SH-SY5Y (cell line): ENCODE measurements around the gene OR1C1.

Source experiments
- GATA2 ChIP-seq: IDR thresholded peaks from 2 replicates; pipeline ENCODE4 v1.6.1; 2011; ENCODE audit warnings: mild to moderate bottlenecking, low read depth, low read length
- GATA3 ChIP-seq: IDR thresholded peaks from 2 replicates; pipeline ENCODE4 v1.6.1; 2011; ENCODE audit warnings: low read depth, mild to moderate bottlenecking, low read length, moderate library complexity

DNA sequence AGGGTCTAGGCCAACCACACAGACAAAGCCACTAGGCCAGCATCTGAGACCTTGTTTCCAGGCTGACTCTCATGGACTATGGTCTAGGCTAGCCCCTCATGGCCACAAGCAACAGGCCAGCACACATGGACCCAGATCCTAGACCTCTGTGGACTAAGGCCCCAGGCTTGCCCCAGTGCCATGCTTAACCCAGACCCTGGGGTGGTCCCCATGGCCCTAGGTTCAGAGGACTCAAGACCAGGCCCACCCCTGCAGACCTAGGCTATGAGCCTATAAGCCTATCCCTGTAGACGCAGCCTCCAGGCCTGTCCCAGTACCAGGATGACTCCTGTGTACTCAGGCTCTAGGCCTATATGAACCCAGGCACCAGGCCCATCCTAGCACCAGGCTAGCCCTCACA, 10.5 kb downstream of the OR1C1 start:
- TF ChIP-seq GATA2, result no peak
- no peak for TF ChIP-seq GATA3
